Measurements from ENCODE around the gene RNASEH2A.
A peak's percentile ranks its signal among the peaks of the same experiment; 100 is the strongest.

Gene RNASEH2A

GRCh38 chr19:12792051-12792852 lies 14.1 kb upstream of the RNASEH2A start:
- DNase-seq: peak; percentile 55
- Histone ChIP-seq H2BK120ac (ENCODE audit: low read depth, low read length) (no peak overlapping the region), H2BK15ac (ENCODE audit: low read depth, poor library complexity, severe bottlenecking) (peak overlapping the region; percentile 87), H3K18ac (ENCODE audit: low read depth in 1 of 2, low read length in 2 of 2) (peak overlapping the region; percentile 97 to 99), H4K91ac (ENCODE audit: low read length) (peak overlapping the region; percentile 67), H3K36me3 (ENCODE audit: control insufficient read depth in 1 of 2, insufficient read depth in 2 of 2, low read depth in 1 of 2, low read length in 2 of 2) (peaks cover 0 to 8% of the 10 kb centered on the region in 2 experiments), H4K8ac (ENCODE audit: low read length) (peak overlapping the region; percentile 33), H3K14ac (ENCODE audit: low read length in 2 of 2) (peak overlapping the region in 1 of 2 experiments; percentile 100), H3K79me1 (replicated peaks; ENCODE audit: low read length, poor library complexity, severe bottlenecking) (no peaks in the 10 kb centered on the region), H3K4me3 (ENCODE audit: insufficient read depth in 1 of 2, low read depth in 1 of 2, low read length in 2 of 2) (peak overlapping the region; percentile 86 to 99), H3K27me3 (ENCODE audit: control insufficient read depth in 1 of 2, insufficient read depth in 1 of 2, low read length in 2 of 2) (no peaks in the 10 kb centered on the region), H3K27ac (ENCODE audit: low read length, poor library complexity, severe bottlenecking) (peak overlapping the region; percentile 85), H3K4me2 (ENCODE audit: low read length, poor library complexity, severe bottlenecking) (peak overlapping the region; percentile 95), H3K4me1 (ENCODE audit: control insufficient read depth, insufficient read depth, low read depth, low read length) (peaks cover 38% of the 10 kb centered on the region), H3K23ac (ENCODE audit: low read length in 2 of 2) (peak overlapping the region; percentile 82 to 98), H3K4ac (ENCODE audit: low read depth in 1 of 2, low read length in 2 of 2) (peak overlapping the region; percentile 84 to 89), H2BK12ac (ENCODE audit: low read length in 2 of 2) (peak overlapping the region in 1 of 2 experiments; percentile 90), H3K9me3 (ENCODE audit: control insufficient read depth, low read length) (no peaks in the 10 kb centered on the region), H2AK5ac (ENCODE audit: low read length, severe bottlenecking) (peak overlapping the region; percentile 26), H2AFZ (ENCODE audit: low read depth, low read length) (no peak overlapping the region), H3K9ac (ENCODE audit: low read length) (peak overlapping the region; percentile 99), H2BK5ac (ENCODE audit: low read depth, low read length, poor library complexity, severe bottlenecking) (peak overlapping the region; percentile 93)
- under 1% methylated on average over 53 of the region's 84 CpGs for WGBS

DNA sequence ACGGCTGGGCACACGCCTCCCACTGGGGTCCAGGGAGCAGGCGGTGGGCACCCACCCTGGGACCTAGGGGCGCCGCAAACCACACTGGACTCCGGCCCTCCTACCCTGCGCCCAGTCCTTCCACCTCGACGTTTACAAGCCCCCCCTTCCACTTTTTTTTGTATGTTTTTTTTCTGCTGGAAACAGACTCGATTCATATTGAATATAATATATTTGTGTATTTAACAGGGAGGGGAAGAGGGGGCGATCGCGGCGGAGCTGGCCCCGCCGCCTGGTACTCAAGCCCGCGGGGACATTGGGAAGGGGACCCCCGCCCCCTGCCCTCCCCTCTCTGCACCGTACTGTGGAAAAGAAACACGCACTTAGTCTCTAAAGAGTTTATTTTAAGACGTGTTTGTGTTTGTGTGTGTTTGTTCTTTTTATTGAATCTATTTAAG lies 13.5 kb upstream of the RNASEH2A start:
- peak overlapping the region; percentile 97 to 99 for H3K18ac ChIP-seq (ENCODE audit: low read depth in 1 of 2, low read length in 2 of 2)
- H3K27ac ChIP-seq (ENCODE audit: low read length, poor library complexity, severe bottlenecking): peak overlapping the region; percentile 83
- WGBS: 0% methylated on average over 11 of the region's 22 CpGs
- H3K27me3 ChIP-seq (ENCODE audit: control insufficient read depth in 1 of 2, insufficient read depth in 1 of 2, low read length in 2 of 2): no peaks in the 10 kb centered on the region
- H3K14ac ChIP-seq (ENCODE audit: low read length in 2 of 2): peak overlapping the region; percentile 9 to 100
- H2AFZ ChIP-seq (ENCODE audit: low read depth, low read length): no peak overlapping the region
- peak overlapping the region; percentile 30 for H4K91ac ChIP-seq (ENCODE audit: low read length)
- peak overlapping the region; percentile 99 for H3K9ac ChIP-seq (ENCODE audit: low read length)
- peak overlapping the region in 1 of 2 experiments; percentile 45 for H2BK12ac ChIP-seq (ENCODE audit: low read length in 2 of 2)
- peak overlapping the region; percentile 93 for H2BK5ac ChIP-seq (ENCODE audit: low read depth, low read length, poor library complexity, severe bottlenecking)
- peak overlapping the region in 1 of 2 experiments; percentile 75 for H3K4ac ChIP-seq (ENCODE audit: low read depth in 1 of 2, low read length in 2 of 2)
- peak overlapping the region; percentile 8 for H2BK120ac ChIP-seq (ENCODE audit: low read depth, low read length)
- DNase-seq: no peak
- peak overlapping the region in 1 of 2 experiments; percentile 98 for H3K23ac ChIP-seq (ENCODE audit: low read length in 2 of 2)
- H2AK5ac ChIP-seq (ENCODE audit: low read length, severe bottlenecking): peak overlapping the region; percentile 26
- H3K4me3 ChIP-seq (ENCODE audit: insufficient read depth in 1 of 2, low read depth in 1 of 2, low read length in 2 of 2): peak overlapping the region; percentile 86 to 99
- H3K36me3 ChIP-seq (ENCODE audit: control insufficient read depth in 1 of 2, insufficient read depth in 2 of 2, low read depth in 1 of 2, low read length in 2 of 2): peaks cover 0 to 10% of the 10 kb centered on the region in 2 experiments
- peak overlapping the region; percentile 16 for H4K8ac ChIP-seq (ENCODE audit: low read length)
- H3K4me2 ChIP-seq (ENCODE audit: low read length, poor library complexity, severe bottlenecking): peak overlapping the region; percentile 95
- peaks cover 38% of the 10 kb centered on the region for H3K4me1 ChIP-seq (ENCODE audit: control insufficient read depth, insufficient read depth, low read depth, low read length)
- no peaks in the 10 kb centered on the region for H3K9me3 ChIP-seq (ENCODE audit: control insufficient read depth, low read length)
- H3K79me1 ChIP-seq (replicated peaks; ENCODE audit: low read length, poor library complexity, severe bottlenecking): no peaks in the 10 kb centered on the region
- no peak overlapping the region for H2BK15ac ChIP-seq (ENCODE audit: low read depth, poor library complexity, severe bottlenecking)

DNA sequence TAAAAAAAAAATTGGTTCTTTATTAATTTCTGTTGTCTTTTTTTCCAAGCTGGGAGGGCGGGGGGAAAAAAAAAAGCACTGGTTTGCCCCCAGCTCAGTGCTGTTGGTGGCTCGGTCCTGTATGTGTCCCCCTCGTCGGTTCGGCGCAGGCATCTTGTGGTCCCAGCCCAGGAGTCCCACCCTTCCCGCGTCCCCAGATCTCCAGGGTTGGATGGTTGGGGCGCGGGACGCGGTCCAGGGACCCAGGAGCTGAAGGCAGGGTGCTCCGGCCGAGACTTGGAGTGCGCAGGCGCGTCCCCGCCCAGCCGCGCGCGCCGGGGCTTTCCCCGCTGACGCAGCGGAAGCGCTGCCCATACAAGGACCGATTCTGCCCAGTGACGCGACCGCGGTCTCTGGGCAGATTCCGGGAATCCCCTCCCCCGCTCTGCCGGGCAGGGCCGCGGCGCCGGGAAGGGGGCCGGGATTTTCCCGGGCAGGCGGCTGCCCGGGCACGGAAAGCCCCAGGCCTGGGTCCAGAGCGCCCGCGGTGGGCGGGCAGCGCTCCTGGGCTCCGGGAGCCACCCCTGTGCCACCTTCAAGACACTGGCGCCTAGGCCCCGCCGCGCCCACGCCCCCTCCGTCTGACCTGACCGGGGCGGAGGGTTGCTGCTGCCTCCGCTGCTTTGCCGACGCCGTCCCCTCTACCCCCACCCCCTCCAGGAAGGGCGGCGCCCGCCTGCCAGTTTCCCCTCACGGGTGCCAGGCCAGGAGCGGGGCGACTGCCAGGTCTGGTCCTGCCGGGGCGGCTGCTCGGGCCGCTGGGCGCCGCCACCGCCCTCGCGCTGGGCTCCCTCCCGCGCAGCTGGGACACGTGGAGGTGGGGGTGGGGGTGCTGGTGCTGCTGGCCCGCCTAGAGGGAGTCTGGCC lies 12.8 kb upstream of the RNASEH2A start:
- H3K9ac ChIP-seq (ENCODE audit: low read length): peak overlapping the region; percentile 99
- peak overlapping the region; percentile 74 for H2BK5ac ChIP-seq (ENCODE audit: low read depth, low read length, poor library complexity, severe bottlenecking)
- H3K9me3 ChIP-seq (ENCODE audit: control insufficient read depth, low read length): no peaks in the 10 kb centered on the region
- peak overlapping the region; percentile 97 for H2BK15ac ChIP-seq (ENCODE audit: low read depth, poor library complexity, severe bottlenecking)
- peak; percentile 95 for DNase-seq
- peak overlapping the region; percentile 67 for H4K8ac ChIP-seq (ENCODE audit: low read length)
- peak overlapping the region; percentile 95 for H3K4me2 ChIP-seq (ENCODE audit: low read length, poor library complexity, severe bottlenecking)
- no peaks in the 10 kb centered on the region for H3K27me3 ChIP-seq (ENCODE audit: control insufficient read depth in 1 of 2, insufficient read depth in 1 of 2, low read length in 2 of 2)
- H3K4ac ChIP-seq (ENCODE audit: low read depth in 1 of 2, low read length in 2 of 2): peak overlapping the region; percentile 92 to 94
- H3K79me1 ChIP-seq (replicated peaks; ENCODE audit: low read length, poor library complexity, severe bottlenecking): no peaks in the 10 kb centered on the region
- H3K27ac ChIP-seq (ENCODE audit: low read length, poor library complexity, severe bottlenecking): peak overlapping the region; percentile 83
- no peak overlapping the region for H2AFZ ChIP-seq (ENCODE audit: low read depth, low read length)
- under 1% methylated on average over 68 of the region's 81 CpGs for WGBS
- peak overlapping the region; percentile 45 to 72 for H2BK12ac ChIP-seq (ENCODE audit: low read length in 2 of 2)
- peak overlapping the region; percentile 67 to 99 for H3K4me3 ChIP-seq (ENCODE audit: insufficient read depth in 1 of 2, low read depth in 1 of 2, low read length in 2 of 2)
- no peak overlapping the region for H3K23ac ChIP-seq (ENCODE audit: low read length in 2 of 2)
- H2AK5ac ChIP-seq (ENCODE audit: low read length, severe bottlenecking): no peak overlapping the region
- H3K36me3 ChIP-seq (ENCODE audit: control insufficient read depth in 1 of 2, insufficient read depth in 2 of 2, low read depth in 1 of 2, low read length in 2 of 2): peaks cover under 1 to 10% of the 10 kb centered on the region in 2 experiments
- H3K18ac ChIP-seq (ENCODE audit: low read depth in 1 of 2, low read length in 2 of 2): peak overlapping the region; percentile 96 to 99
- peaks cover 35% of the 10 kb centered on the region for H3K4me1 ChIP-seq (ENCODE audit: control insufficient read depth, insufficient read depth, low read depth, low read length)
- peak overlapping the region; percentile 96 for H4K91ac ChIP-seq (ENCODE audit: low read length)
- H3K14ac ChIP-seq (ENCODE audit: low read length in 2 of 2): no peak overlapping the region
- peak overlapping the region; percentile 97 for H2BK120ac ChIP-seq (ENCODE audit: low read depth, low read length)

Measured in mesenchymal stem cell (in vitro differentiated cells and primary cell).